Stomach (tissue), 19 donors: ENCODE measurements around the gene TTC14. TPM values are rescaled to one million over a fixed set of nuclear protein-coding genes. Genes with fewer than 3 reads are reported as not detected.

ENCODE experiments used
- DNase-seq, 2 donors: peaks; one replicate each; pipeline versions ENCODE4 v3.0.0 to v3.0.0-alpha.2; 2013 to 2019
- H3K27ac ChIP-seq, 5 donors: fragments of 200-600 bp in 4 of 5; sonication (generic) in 4 of 5; one replicate each; pipeline ENCODE4 v1.5.1; 2013 to 2019; ENCODE audit warnings: mild to moderate bottlenecking in 1 of 5, moderate library complexity in 1 of 5
- H3K27me3 ChIP-seq, 3 donors: fragments of 200-600 bp; sonication (generic); one replicate each; pipeline ENCODE4 v1.5.1; 2017 to 2019; ENCODE audit warnings: mixed run types in 1 of 3
- H3K36me3 ChIP-seq, 4 donors: fragments of 200-600 bp; sonication (generic); 1 replicate in 3 of 4; 2 replicates in 1 of 4; pipeline ENCODE4 v1.5.1; 2016 to 2019
- H3K4me1 ChIP-seq, 4 donors: fragments of 200-600 bp; sonication (generic); one replicate each; pipeline ENCODE4 v1.5.1; 2016 to 2019
- H3K4me3 ChIP-seq, 4 donors: fragments of 200-600 bp; sonication (generic) in 3 of 4; one replicate each; pipeline ENCODE4 v1.5.1; 2016 to 2019; ENCODE audit warnings: mild to moderate bottlenecking in 1 of 4
- H3K9me3 ChIP-seq, 4 donors: fragments of 200-600 bp; sonication (generic); one replicate each; pipeline ENCODE4 v1.5.1; 2016 to 2019
- CTCF ChIP-seq, 7 experiments: fragments of 450-650 bp in 4 of 7; fragments of 200-600 bp in 3 of 7; sonication (generic) in 3 of 7; IDR thresholded peaks; one replicate each; pipeline ENCODE4 v1.5.1; 2016 to 2019; ENCODE audit warnings: antibody characterized with exemption in 7 of 7, control low read depth in 2 of 7, mild to moderate bottlenecking in 1 of 7
- EP300 ChIP-seq: sonication (generic); formaldehyde crosslinking; IDR thresholded peaks from one replicate; pipeline ENCODE4 v1.6.1; 2017; ENCODE audit warnings: antibody characterized with exemption
- POLR2A ChIP-seq, 4 donors: fragments of 450-650 bp; IDR thresholded peaks; one replicate each; pipeline ENCODE4 v1.6.1; 2016; ENCODE audit warnings: antibody characterized with exemption in 4 of 4, control low read depth in 2 of 4, mild to moderate bottlenecking in 1 of 4, moderate library complexity in 1 of 4
- POLR2AphosphoS5 ChIP-seq, 3 donors: sonication (generic); formaldehyde crosslinking; IDR thresholded peaks; one replicate each; pipeline ENCODE4 v1.6.1; 2016; ENCODE audit warnings: antibody characterized with exemption in 3 of 3
- WGBS, 5 donors: extraction: QIAGEN DNeasy Blood & Tissue Kit in 3 of 5; methylation state at CpG; one replicate each; pipeline versions ENCODE4 v1.1.5 to v1.1.7; 2013 to 2018; 5-methylcytosine and 5-hydroxymethylcytosine counted together
- intact Hi-C: fragments of 100-400 bp; cut with DNase I; formaldehyde crosslinking; loops from one replicate; pipeline ENCODE4 v1.15.1; 2023; ENCODE audit warnings: low total_unique reads
- long read RNA-seq, 10 donors: transcript quantifications; one replicate each; lab custom pipeline, GENCODE V29; 2026
- polyA plus RNA-seq, 3 donors: library from polyadenylated mRNA; stranded (reverse); fragments of 200-250 nt; gene quantifications; one replicate each; pipeline ENCODE4 v1.2.3, GENCODE V29; 2013
- total RNA-seq, 5 donors: library from RNA; depleted of rRNA; stranded (reverse); fragments of >200 nt; gene quantifications; one replicate each; pipeline versions ENCODE4 v1.1.0 to v1.2.3, GENCODE V29; 2014 to 2016
- donor health status: healthy with polysubstance abuse.
- donor health status: Bipolar disorder and iron deficiency.
- donor health status: healthy.

Gene TTC14
- 100 to 1,000 TPM in 1 of 5 donors, 10 to 100 TPM in 4; 31.5 to 149 (median 64.3) TPM for total RNA-seq
- polyA plus RNA-seq: 10 to 100 TPM in 1 of 3 donors, 1 to 10 TPM in 2; 3.5 to 20.0 (median 4.0) TPM
- long read RNA-seq, donor 1: 0 reads
- long read RNA-seq, donor 2, full-length matches to known transcripts: 10 of 10 reads
- long read RNA-seq, donor 2, partial matches to known transcripts: 0 of 10 reads
- long read RNA-seq, donor 2, other reads (novel, unspliced or antisense): 0 of 10 reads
- long read RNA-seq, donor 3, full-length matches to known transcripts: 3 of 3 reads
- long read RNA-seq, donor 3, partial matches to known transcripts: 0 of 3 reads
- long read RNA-seq, donor 3, other reads (novel, unspliced or antisense): 0 of 3 reads
- long read RNA-seq, donor 4: 0 reads
- long read RNA-seq, donor 5, full-length matches to known transcripts: 5 of 5 reads
- long read RNA-seq, donor 5, partial matches to known transcripts: 0 of 5 reads
- long read RNA-seq, donor 5, other reads (novel, unspliced or antisense): 0 of 5 reads
- long read RNA-seq, donor 6: 0 reads
- long read RNA-seq, donor 7, full-length matches to known transcripts: 3 of 3 reads
- long read RNA-seq, donor 7, partial matches to known transcripts: 0 of 3 reads
- long read RNA-seq, donor 7, other reads (novel, unspliced or antisense): 0 of 3 reads
- long read RNA-seq, donor 8, full-length matches to known transcripts: 8 of 8 reads
- long read RNA-seq, donor 8, partial matches to known transcripts: 0 of 8 reads
- long read RNA-seq, donor 8, other reads (novel, unspliced or antisense): 0 of 8 reads
- long read RNA-seq, donor 9: 0 reads
- long read RNA-seq, donor 10, full-length matches to known transcripts: 4 of 4 reads
- long read RNA-seq, donor 10, partial matches to known transcripts: 0 of 4 reads
- long read RNA-seq, donor 10, other reads (novel, unspliced or antisense): 0 of 4 reads

GRCh38 chr3:180601688-180602666 is at the start of gene TTC14:
Gene TTC14, plus strand, starts transcription at chr3:180602163. Its CDS starts 99 bp downstream, at chr3:180602262.
- Histone ChIP-seq H3K4me3 (peak within 1 kb of the TSS; percentile 86 to 98 (median 93)), H3K27ac (peak within 1 kb of the TSS; percentile 78 to 89 (median 83)), H3K27me3 (peaks cover 0 to 4% (median 0%) of the 10 kb centered on the region in 3 donors), H3K4me1 (peaks cover 7 to 25% (median 11%) of the 10 kb centered on the region in 4 donors), H3K36me3 (peaks cover 25 to 34% (median 28%) of the 10 kb centered on the region in 4 donors), H3K9me3 (no peaks in the 10 kb centered on the region)
- 2 to 9% (median 4%) methylated on average over 42 to 70 of the region's 70 CpGs for WGBS, 5 donors
- TF ChIP-seq POLR2AphosphoS5 (IDR thresholded peaks at IDR 0.05) (peak; percentile 52 to 91 (median 70)), EP300 (no peak), POLR2A (IDR thresholded peaks at IDR 0.05) (no peak)
- intact Hi-C loops: no loop called here
- peak; percentile 86 to 97 for DNase-seq

GRCh38 chr3:180563406-180563805 is 38.6 kb upstream of the TTC14 start:
- no peaks in the 10 kb centered on the region for H3K4me1 ChIP-seq
- no peak overlapping the region for H3K4me3 ChIP-seq
- TF ChIP-seq CTCF (IDR thresholded peaks at IDR 0.05): no peak
- H3K27ac ChIP-seq: no peak overlapping the region
- H3K27me3 ChIP-seq: no peaks in the 10 kb centered on the region
- 75 to 85% (median 84%) methylated on average over 4 of the region's 4 CpGs for WGBS, 5 donors
- no peak for DNase-seq
- intact Hi-C loops: no loop called here
- peaks cover 0 to 19% (median 11%) of the 10 kb centered on the region in 4 donors for H3K9me3 ChIP-seq
- H3K36me3 ChIP-seq: no peaks in the 10 kb centered on the region

- Histone ChIP-seq H3K27me3 (no peaks in the 10 kb centered on the region), H3K27ac (no peak overlapping the region), H3K9me3 (peaks cover 0 to 12% (median 8%) of the 10 kb centered on the region in 4 donors), H3K4me1 (no peaks in the 10 kb centered on the region), H3K36me3 (no peaks in the 10 kb centered on the region), H3K4me3 (no peak overlapping the region)
- DNase-seq: no peak
- TF ChIP-seq EP300 (no peak), POLR2AphosphoS5 (IDR thresholded peaks at IDR 0.05) (no peak), POLR2A (IDR thresholded peaks at IDR 0.05) (no peak), CTCF (IDR thresholded peaks at IDR 0.05) (no peak)
- intact Hi-C loops: no loop called here
- WGBS, 5 donors: 66 to 86% (median 84%) methylated on average over 2 of the region's 2 CpGs
Observed at GRCh38 chr3:180564676-180565075, 37.3 kb upstream of the TTC14 start.

GRCh38 chr3:180570238-180570637 is 31.7 kb upstream of the TTC14 start:
- H3K27me3 ChIP-seq: no peaks in the 10 kb centered on the region
- H3K9me3 ChIP-seq: no peaks in the 10 kb centered on the region
- H3K4me3 ChIP-seq: no peak overlapping the region
- H3K27ac ChIP-seq: no peak overlapping the region
- no peak for TF ChIP-seq POLR2A (IDR thresholded peaks at IDR 0.05)
- TF ChIP-seq CTCF (IDR thresholded peaks at IDR 0.05): no peak
- TF ChIP-seq POLR2AphosphoS5 (IDR thresholded peaks at IDR 0.05): no peak
- TF ChIP-seq EP300: no peak
- H3K4me1 ChIP-seq: no peaks in the 10 kb centered on the region
- no peak for DNase-seq
- no peaks in the 10 kb centered on the region for H3K36me3 ChIP-seq
- intact Hi-C loops: no loop called here
- WGBS, 5 donors: 67 to 78% (median 72%) methylated on average over 4 of the region's 4 CpGs
